Breast epithelium (tissue), 4 donors: ENCODE results near the gene CPO. TPM values are rescaled to one million over a fixed set of nuclear protein-coding genes. Genes with fewer than 3 reads are reported as not detected.

ENCODE experiments used
- DNase-seq, 2 donors: peaks; one replicate each; pipeline ENCODE4 v3.0.0-alpha.2; 2019; ENCODE audit warnings: low spot score in 2 of 2
- H3K27ac ChIP-seq, 2 donors: fragments of 200-600 bp; sonication (generic) in 1 of 2; one replicate each; pipeline ENCODE4 v1.5.1; 2016 to 2019; ENCODE audit warnings: mild to moderate bottlenecking in 1 of 2
- H3K27me3 ChIP-seq, 2 donors: fragments of 200-600 bp; sonication (generic) in 1 of 2; one replicate each; pipeline versions ENCODE4 v1.5.1 to v1.6.0; 2017 to 2019; ENCODE audit warnings: control low read depth in 1 of 2, mild to moderate bottlenecking in 1 of 2
- H3K36me3 ChIP-seq: fragments of 200-600 bp; one replicate; pipeline ENCODE4 v1.5.1; 2019
- H3K4me1 ChIP-seq, 2 donors: fragments of 200-600 bp; sonication (generic); one replicate each; pipeline ENCODE4 v1.5.1; 2016 to 2019; ENCODE audit warnings: control low read depth in 1 of 2
- H3K4me3 ChIP-seq, 3 donors: fragments of 200-600 bp; sonication (generic); 1 replicate in 2 of 3; 2 replicates in 1 of 3; pipeline ENCODE4 v1.5.1; 2016 to 2019; ENCODE audit warnings: mild to moderate bottlenecking in 3 of 3, moderate library complexity in 2 of 3
- H3K9me3 ChIP-seq, 2 donors: fragments of 200-600 bp; sonication (generic) in 1 of 2; one replicate each; pipeline ENCODE4 v1.5.1; 2016 to 2019; ENCODE audit warnings: control low read depth in 1 of 2
- POLR2A ChIP-seq: fragments of 450-650 bp; IDR thresholded peaks from one replicate; pipeline ENCODE4 v1.6.1; 2016; ENCODE audit warnings: antibody characterized with exemption, mild to moderate bottlenecking, moderate library complexity
- POLR2AphosphoS5 ChIP-seq, 3 donors: sonication (generic); formaldehyde crosslinking; IDR thresholded peaks; one replicate each; pipeline ENCODE4 v1.6.1; 2017; ENCODE audit warnings: antibody characterized with exemption in 3 of 3
- intact Hi-C: fragments of 100-400 bp; cut with DNase I; formaldehyde crosslinking; loops from one replicate; pipeline ENCODE4 v1.15.1; 2023; ENCODE audit warnings: low total_unique reads
- total RNA-seq, 3 donors: library from RNA; depleted of rRNA; stranded (reverse); fragments of >200 nt; gene quantifications; one replicate each; pipeline ENCODE4 v1.1.0, GENCODE V29; 2016
- TF ChIP-seq, protein P1 (sequence below), 3 donors: fragments of 450-650 bp; IDR thresholded peaks; one replicate each; pipeline ENCODE4 v1.5.1; 2016 to 2017; ENCODE audit warnings: antibody characterized with exemption in 3 of 3, mild to moderate bottlenecking in 3 of 3, moderate library complexity in 3 of 3

The CPO gene
- total RNA-seq, 3 donors from 2014 or later = 0.66 to 1.6 (median 0.96) TPM

DNA sequence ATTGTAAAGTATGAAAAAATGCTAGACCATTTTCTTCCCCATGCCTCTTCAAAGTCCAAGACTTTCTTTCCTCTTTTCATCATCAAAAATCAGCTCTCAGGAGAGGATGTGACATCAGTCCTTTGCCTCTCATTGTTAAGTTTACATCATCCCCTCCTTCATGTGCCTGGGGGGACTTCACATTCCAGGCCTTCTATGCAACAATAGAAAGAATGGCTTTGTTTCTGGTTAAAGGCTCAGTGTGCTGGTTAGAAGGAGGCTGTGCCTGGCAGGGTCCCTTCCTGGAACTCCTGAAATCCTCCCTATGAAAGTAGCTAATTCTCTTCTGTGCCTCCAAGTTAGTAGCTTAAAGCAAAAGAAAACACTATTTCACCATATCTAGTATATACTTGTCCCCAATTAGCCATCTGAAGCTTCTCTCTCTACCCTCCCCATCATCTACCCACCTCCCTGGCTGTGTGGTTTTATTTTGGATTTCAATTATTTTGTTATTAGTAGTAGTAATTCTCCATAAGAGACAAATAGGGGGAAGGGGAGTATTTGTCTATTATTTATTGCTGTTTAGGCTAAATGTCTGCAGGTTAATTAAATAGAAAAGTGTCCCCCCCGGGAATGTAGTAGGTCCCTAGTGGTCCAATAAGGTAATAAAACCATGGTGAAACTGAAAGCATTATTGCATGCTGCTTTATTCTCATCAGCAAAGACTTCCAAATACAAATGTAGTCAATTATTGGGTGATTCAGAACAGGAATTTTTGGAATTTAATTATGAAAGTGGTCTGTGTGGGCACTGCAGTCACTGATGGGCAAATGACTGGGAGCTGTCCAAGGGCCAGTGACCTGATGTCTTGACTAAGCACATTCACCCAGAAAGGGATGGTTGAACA, 69.0 kb downstream of the CPO start:
- TF ChIP-seq, protein P1, sequence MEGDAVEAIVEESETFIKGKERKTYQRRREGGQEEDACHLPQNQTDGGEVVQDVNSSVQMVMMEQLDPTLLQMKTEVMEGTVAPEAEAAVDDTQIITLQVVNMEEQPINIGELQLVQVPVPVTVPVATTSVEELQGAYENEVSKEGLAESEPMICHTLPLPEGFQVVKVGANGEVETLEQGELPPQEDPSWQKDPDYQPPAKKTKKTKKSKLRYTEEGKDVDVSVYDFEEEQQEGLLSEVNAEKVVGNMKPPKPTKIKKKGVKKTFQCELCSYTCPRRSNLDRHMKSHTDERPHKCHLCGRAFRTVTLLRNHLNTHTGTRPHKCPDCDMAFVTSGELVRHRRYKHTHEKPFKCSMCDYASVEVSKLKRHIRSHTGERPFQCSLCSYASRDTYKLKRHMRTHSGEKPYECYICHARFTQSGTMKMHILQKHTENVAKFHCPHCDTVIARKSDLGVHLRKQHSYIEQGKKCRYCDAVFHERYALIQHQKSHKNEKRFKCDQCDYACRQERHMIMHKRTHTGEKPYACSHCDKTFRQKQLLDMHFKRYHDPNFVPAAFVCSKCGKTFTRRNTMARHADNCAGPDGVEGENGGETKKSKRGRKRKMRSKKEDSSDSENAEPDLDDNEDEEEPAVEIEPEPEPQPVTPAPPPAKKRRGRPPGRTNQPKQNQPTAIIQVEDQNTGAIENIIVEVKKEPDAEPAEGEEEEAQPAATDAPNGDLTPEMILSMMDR (IDR thresholded peaks at IDR 0.05) = peak in 2 of 3 donors; percentile 6 to 11
- no peak for TF ChIP-seq POLR2AphosphoS5 (IDR thresholded peaks at IDR 0.05)
- no peaks in the 10 kb centered on the region for H3K4me1 ChIP-seq
- no peaks in the 10 kb centered on the region for H3K9me3 ChIP-seq
- H3K36me3 ChIP-seq = no peaks in the 10 kb centered on the region
- DNase-seq = peak in 1 of 2 donors; percentile 30
- no peaks in the 10 kb centered on the region for H3K27me3 ChIP-seq
- H3K4me3 ChIP-seq = no peak overlapping the region
- intact Hi-C loops = loop anchor here (10.0 kb wide), 1 partner anchor 124 kb away; no protein-coding TSS in a partner anchor
- H3K27ac ChIP-seq = peak overlapping the region; percentile 17 to 43

DNA sequence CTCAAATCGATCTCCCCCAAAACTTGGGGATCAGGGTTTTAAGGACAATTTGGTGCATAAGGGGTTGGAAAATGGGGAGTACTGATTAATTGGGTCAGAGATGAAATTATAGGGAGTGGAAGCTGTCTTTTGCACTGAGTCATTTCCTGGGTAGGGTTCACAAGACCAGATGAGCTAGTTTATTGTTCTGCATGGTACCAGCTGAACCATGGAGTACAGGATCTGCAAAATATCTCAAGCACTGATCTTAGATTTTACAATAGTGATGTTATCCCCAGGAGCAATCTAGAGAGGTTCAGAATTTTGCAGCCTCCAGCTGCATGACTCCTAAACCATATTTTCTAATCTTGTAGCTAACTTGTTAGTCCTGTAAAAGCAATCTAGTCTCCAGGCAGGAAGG, 73.1 kb downstream of the CPO start:
- Histone ChIP-seq H3K27ac (no peak overlapping the region), H3K4me3 (no peak overlapping the region), H3K36me3 (no peaks in the 10 kb centered on the region), H3K9me3 (no peaks in the 10 kb centered on the region), H3K27me3 (no peaks in the 10 kb centered on the region), H3K4me1 (no peaks in the 10 kb centered on the region)
- intact Hi-C loops = no loop called here
- TF ChIP-seq, protein P1 (IDR thresholded peaks at IDR 0.05) = no peak
- TF ChIP-seq POLR2A (no peak), POLR2AphosphoS5 (IDR thresholded peaks at IDR 0.05) (no peak)
- no peak for DNase-seq

DNA sequence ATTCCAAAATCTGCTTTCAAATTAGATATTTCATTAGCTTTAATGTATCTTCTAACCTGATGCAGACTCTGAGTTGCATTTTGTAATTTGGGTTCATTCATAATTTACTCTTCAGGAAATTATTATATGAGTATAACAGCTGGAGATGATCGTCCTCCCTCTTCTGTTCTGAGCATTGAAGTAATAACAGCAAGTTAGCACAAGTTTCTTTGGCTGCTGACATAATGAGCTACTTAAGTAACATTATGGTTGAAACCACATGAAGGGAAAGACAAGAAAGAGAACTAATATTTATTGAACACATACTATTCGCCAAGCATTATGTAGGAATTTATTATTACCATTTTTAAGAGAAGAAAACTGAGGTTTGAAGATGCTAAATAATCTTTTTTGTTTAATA, 75.1 kb downstream of the CPO start:
- H3K9me3 ChIP-seq = no peaks in the 10 kb centered on the region
- H3K4me1 ChIP-seq = no peaks in the 10 kb centered on the region
- H3K27ac ChIP-seq = no peak overlapping the region
- intact Hi-C loops = no loop called here
- H3K4me3 ChIP-seq = no peak overlapping the region
- TF ChIP-seq, protein P1 (IDR thresholded peaks at IDR 0.05) = no peak
- TF ChIP-seq POLR2A = no peak
- TF ChIP-seq POLR2AphosphoS5 (IDR thresholded peaks at IDR 0.05) = no peak
- H3K27me3 ChIP-seq = no peaks in the 10 kb centered on the region
- no peaks in the 10 kb centered on the region for H3K36me3 ChIP-seq
- no peak for DNase-seq

DNA sequence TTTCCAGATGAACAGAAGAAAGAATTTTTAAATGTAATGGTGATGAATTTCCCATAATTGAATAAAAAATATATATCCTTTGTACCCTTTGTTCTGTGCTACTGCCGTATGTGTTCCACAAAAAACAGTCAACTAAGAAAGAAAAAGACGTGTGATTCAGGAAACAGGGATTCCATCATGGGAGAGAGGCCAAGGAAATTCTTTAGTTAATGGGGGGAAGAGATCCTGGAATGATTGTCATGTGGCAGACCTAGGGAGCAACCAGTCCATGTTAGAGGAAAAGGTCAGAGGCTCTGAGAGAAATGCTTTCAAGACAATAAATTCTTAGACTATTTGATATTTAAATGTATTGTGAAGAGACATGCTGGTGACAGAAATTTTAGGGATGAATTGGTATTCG, 76.6 kb downstream of the CPO start:
- Histone ChIP-seq H3K27ac (no peak overlapping the region), H3K4me3 (no peak overlapping the region), H3K9me3 (no peaks in the 10 kb centered on the region), H3K4me1 (no peaks in the 10 kb centered on the region), H3K36me3 (no peaks in the 10 kb centered on the region), H3K27me3 (no peaks in the 10 kb centered on the region)
- intact Hi-C loops = no loop called here
- TF ChIP-seq, protein P1 (IDR thresholded peaks at IDR 0.05) = no peak
- TF ChIP-seq POLR2AphosphoS5 (IDR thresholded peaks at IDR 0.05) = no peak
- no peak for TF ChIP-seq POLR2A
- DNase-seq = no peak

Other genes with a start within 250 kb of the CPO start
- gene DYTN, start 221.1 kb upstream of the CPO start, total RNA-seq = not detected
- 1 to 10 TPM in 2 of 3 donors, under 1 TPM in 1; 0.64 to 4.7 (median 2.0) TPM for gene MDH1B, start 174.2 kb upstream of the CPO start, total RNA-seq
- gene FASTKD2, start 173.9 kb upstream of the CPO start, total RNA-seq = 10 to 100 TPM; 29.3 to 52.7 (median 32.4) TPM
- gene KLF7, start 226.4 kb downstream of the CPO start, total RNA-seq = 10 to 100 TPM; 21.0 to 40.7 (median 37.3) TPM